A673 (cell line): ENCODE data around the gene TP53I11.

Source experiments
- CTCF ChIP-seq: fragments of 300-800, 200-600 bp; sonication (generic); conservative IDR thresholded peaks from 2 replicates; pipeline ENCODE4 v1.5.1; 2017; ENCODE audit warnings: low read depth, mild to moderate bottlenecking, antibody characterized with exemption, low read length, moderate library complexity, mixed read lengths
- EZH2 ChIP-seq: fragments of 200-600 bp; sonication (generic); IDR thresholded peaks from 2 replicates; pipeline ENCODE4 v1.6.1; 2017; ENCODE audit warnings: borderline replicate concordance, low read depth, mild to moderate bottlenecking, mixed read lengths, antibody characterized with exemption, low read length; ENCODE audit not compliant: poor library complexity, severe bottlenecking

GRCh38 chr11:44886790-44887140 is 63.9 kb downstream of the TP53I11 start:
- TF ChIP-seq CTCF, result no peak
- TF ChIP-seq EZH2, result no peak
